ENCODE data around the gene CD109.
"Not testable (repeated sequence)": the region's sequence is repeated elsewhere in the genome, so short reads cannot be mapped to it uniquely, and the experiment has no call there.

Gene CD109

GRCh38 chr6:73688351-73688750, 7.7 kb upstream of the CD109 start:
- DNase-seq (ENCODE audit: low read depth in 2 of 2): no peak

DNA sequence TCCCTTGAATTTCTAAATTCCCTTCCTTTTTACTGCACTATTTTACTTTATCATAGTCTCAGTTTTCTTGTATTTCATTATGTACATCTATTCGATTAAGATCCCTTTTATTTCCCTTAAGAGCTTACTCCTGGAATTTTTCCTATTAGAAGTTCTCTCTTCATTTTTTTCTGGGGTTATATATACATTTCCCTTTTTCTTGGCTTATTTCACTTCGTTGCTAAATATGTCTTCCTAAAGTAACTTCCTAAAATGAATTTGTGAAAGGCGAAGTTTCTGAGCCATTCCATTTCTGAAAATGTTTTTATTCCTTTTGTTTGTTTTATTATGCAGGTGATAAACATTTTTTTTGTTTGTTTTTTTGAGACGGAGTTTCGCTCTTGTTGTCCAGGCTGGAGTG, 5.9 kb upstream of the CD109 start:
- DNase-seq (ENCODE audit: low read depth in 2 of 2): no peak

GRCh38 chr6:73691512-73691911, 4.5 kb upstream of the CD109 start:
- no peak for DNase-seq (ENCODE audit: low read depth in 2 of 2)

- DNase-seq (ENCODE audit: low read depth in 2 of 2): peak in 1 of 2 experiments; percentile 29
Measured at GRCh38 chr6:73694711-73695411, 1.1 kb upstream of the CD109 start.

DNA sequence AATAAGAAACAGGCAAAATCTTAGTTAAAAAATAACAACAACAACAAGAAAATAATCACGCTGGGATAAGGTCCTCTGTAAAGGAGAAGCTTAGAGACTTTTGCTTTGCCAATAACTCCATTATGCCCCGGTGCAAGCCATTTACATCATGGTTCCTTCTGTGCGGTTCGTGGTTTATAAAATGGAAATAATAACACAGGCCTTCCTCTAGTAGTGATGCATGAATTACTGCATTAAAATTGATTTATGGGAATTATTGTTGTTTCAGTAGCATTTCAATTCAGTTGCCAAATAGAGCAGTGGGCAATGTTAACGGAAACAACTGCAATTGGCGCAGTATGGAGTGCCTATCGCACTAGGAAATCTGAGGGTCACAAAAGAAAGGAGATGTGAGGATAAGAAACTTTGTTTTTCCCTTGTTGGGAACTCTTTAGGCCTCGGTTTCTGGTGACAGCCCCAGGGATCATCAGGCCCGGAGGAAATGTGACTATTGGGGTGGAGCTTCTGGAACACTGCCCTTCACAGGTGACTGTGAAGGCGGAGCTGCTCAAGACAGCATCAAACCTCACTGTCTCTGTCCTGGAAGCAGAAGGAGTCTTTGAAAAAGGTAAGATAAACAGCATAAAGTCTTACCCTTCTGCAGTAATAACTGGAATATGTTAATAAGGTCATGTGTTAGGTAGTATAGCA, 1.1 kb downstream of the CD109 start:
- DNase-seq (ENCODE audit: low read depth in 2 of 2): no peak

GRCh38 chr6:73699676-73700459, 3.9 kb downstream of the CD109 start:
- DNase-seq (ENCODE audit: low read depth in 2 of 2): no peak

DNA sequence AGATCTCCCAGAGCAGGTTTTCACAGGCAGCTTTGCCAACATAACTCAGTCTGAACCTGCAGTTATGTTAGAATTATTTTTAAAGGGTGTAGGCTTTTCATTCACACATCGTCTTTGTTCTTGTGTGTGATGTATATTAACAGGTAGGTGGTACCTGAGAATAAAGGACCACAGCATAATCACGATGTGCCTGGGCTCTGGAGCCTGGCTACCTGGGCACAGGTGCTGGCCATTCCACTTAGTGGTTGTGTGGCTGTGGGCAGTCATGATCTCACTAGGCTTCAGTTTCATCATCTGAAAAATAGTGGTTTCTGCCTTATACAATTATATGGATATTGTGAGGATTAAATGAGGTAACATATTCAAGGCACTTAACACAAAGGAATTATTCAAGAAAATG, 6.4 kb downstream of the CD109 start:
- DNase-seq (ENCODE audit: low read depth in 2 of 2): no peak

GRCh38 chr6:73703466-73703865, 7.5 kb downstream of the CD109 start:
- no peak for DNase-seq (ENCODE audit: low read depth in 2 of 2)

DNA sequence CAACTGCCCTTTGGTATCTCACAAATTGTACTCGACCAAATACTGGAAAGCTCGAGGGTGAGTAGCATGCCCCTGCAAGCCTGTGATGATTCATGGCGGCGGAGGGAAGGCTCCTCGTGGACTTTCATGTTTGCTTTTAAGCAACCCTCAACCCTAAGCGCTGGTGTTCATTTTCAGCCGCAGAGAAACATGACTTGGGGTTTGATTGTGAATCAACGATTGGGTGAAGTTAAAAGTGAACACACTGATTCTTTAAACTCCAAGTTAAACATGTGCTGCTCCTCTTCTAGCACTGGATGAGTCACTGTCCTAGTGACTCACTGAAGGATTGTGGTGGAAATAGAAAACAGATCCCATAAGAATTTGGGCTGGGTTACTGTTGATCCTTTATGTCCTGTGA, 8.3 kb downstream of the CD109 start:
- peak; percentile 98 for DNase-seq (ENCODE audit: low read depth in 2 of 2)

GRCh38 chr6:73704798-73705197, 8.8 kb downstream of the CD109 start:
- no peak for DNase-seq (ENCODE audit: low read depth in 2 of 2)

DNA sequence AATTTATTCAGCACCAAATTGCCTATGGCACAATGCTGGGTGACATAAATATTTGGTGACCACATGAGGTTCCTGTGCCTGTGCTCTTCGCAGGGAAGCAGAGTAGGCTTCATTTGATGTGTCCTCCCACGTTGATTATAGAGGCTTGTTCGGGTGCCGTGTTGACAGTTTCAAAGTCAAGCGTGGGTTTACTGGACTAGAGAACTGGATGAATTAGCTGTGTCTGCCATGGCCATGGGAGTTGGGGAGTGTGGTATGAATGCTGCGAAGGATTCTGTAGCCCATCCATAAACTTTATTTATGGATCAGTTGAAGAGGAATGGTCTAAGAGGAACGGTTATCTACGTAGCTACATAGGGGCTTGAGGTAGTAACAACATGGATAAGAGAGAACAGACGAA, 11.0 kb downstream of the CD109 start:
- no peak for DNase-seq (ENCODE audit: low read depth in 2 of 2)

DNA sequence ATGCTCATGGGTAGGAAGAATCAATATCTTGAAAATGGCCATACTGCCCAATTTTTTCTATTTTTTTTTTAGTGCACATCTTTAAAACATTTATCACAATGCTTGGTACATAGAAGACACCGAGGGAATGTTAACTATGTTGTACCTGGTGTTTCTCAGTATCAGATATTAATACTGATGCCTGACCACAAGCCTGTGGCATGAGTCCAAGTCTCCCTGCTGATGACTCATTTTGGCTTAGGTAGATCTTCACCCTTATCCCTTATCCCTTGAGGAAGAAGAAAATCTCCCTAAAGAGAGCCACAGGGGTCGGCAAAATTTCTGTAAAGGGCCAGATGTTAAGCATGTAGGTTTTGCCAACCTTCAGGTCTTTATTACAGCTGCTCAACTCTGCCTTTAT, 14.5 kb downstream of the CD109 start:
- peak; percentile 63 to 68 for DNase-seq (ENCODE audit: low read depth in 2 of 2)

- no peak for DNase-seq (ENCODE audit: low read depth in 2 of 2)
Measured at GRCh38 chr6:73710948-73711347, 14.9 kb downstream of the CD109 start.

DNA sequence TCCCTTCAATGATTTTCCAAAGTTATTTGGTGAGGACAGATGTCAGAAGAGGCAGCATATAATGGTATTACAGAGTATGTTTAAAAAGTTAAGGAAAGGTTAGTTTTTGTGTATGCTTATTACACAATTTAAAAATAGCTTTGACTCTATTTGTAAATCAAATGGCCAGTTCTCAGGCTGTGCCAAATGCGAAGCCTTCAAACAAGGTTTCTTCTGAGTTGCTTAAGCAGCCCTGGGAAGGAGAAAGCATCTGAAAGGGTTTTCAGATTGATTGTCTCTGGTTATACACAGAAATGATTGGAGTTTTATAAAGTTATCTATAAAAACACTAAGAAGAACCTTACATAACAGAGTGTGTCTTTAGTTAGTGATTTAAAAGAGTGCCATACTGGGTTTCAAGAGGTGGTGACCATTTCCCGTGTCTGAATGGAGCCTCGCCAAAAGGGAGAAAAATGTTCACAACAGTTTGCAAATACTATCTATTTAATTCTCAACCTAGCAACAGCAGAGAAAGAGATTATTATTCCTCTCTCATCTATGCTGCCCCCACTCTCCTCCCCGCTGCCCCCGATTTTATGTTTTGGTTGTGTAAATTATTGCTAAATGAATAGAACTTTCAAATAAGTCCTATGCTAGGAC, 16.7 kb downstream of the CD109 start:
- DNase-seq (ENCODE audit: low read depth in 2 of 2): no peak

- no peak for DNase-seq (ENCODE audit: low read depth in 2 of 2)
Measured at GRCh38 chr6:73713426-73714147, 17.6 kb downstream of the CD109 start.

GRCh38 chr6:73715111-73715508, 19.1 kb downstream of the CD109 start:
- DNase-seq (ENCODE audit: low read depth in 2 of 2): not testable (repeated sequence)

DNA sequence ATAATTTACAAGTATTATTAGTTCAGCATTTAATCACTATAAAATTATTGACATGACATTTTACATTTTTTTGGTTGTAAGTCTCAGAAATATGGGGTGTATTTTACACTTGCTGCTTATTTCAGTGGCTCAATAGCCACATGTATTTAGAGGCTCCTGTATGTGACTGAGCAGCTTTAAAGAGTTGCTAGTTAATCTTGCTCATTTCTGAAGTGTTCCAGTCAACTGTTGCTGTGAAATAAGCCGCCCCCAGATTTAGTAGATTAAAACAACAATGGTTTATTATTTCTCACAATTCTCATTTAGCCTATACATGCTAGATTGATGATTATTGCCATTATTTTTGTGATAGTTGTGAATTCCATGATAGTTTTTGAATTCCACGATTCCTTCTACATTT, 23.0 kb downstream of the CD109 start:
- DNase-seq (ENCODE audit: low read depth in 2 of 2): no peak

DNA sequence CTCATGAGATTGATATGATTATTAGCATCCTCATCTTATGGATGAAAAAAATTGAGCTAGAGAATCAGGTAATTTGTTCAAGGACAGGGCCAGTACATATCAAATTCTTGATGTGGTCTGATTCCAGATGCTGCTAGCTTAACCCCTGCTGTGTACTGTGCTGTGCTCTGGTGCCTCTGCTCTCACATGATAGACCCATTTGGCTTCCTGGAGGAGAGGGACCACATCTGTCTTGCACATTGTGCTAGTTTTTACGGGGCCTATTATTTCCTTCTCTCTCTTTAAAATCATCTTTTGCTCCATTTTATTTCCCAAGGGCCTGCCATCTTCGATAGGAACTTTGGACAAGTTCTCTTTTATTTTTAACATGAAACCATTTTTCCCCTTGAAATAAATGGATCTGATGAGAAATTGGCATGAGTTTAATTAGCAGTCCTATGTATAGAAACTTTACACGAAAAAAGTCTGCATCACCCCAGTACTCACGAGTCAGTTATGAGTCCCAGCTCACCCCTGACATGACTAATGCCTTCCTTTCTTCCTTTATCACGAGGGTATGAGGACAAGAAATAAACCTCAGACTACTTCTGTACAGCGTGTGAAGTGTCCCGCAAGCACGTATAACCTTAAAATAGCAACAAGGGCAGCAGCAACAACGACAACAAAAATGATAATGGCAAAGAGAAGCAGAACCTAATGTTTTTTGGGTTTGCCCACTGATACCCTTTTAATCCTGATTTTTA, 26.5 kb downstream of the CD109 start:
- DNase-seq (ENCODE audit: low read depth in 2 of 2): peak; percentile 73 to 78

DNA sequence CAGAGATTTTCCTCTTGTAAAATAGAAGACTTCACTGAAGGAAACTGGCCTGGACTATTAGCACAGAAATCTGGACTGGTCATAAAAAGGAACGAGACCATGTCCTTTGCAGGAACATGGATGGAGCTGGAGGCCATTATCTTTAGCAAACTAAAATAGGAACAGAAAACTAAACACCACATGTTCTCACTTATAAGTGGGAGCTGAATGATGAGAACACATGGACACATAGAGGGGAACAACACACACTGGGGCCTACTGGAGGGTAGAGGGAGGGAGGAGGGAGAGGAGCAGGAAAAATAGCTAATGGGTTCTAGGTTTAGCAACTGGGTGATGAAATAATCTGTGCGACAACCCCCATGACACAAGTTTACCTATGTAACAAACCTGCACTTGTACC, 27.5 kb downstream of the CD109 start:
- not testable (repeated sequence) for DNase-seq (ENCODE audit: low read depth in 2 of 2)

- no peak for DNase-seq (ENCODE audit: low read depth in 2 of 2)
Measured at GRCh38 chr6:73724389-73724788, 28.4 kb downstream of the CD109 start.

GRCh38 chr6:73725192-73725591, 29.2 kb downstream of the CD109 start:
- DNase-seq (ENCODE audit: low read depth in 2 of 2): not testable (repeated sequence)
